Measurements from ENCODE around the gene UNC5C. TPM values are rescaled to one million over a fixed set of nuclear protein-coding genes. Genes with fewer than 3 reads are reported as not detected.

Gene UNC5C
- total RNA-seq, 1 donor from 2014 or later = 0.39 TPM

- no peak overlapping the region for H3K4me3 Mint-ChIP-seq
- H3K4me1 Mint-ChIP-seq = peaks cover 15% of the 10 kb centered on the region
- H3K9me3 Mint-ChIP-seq = no peaks in the 10 kb centered on the region
- H3K9me3 ChIP-seq (ENCODE audit: low read depth) = no peaks in the 10 kb centered on the region
- H3K4me1 ChIP-seq = peaks cover 4% of the 10 kb centered on the region
- no peak overlapping the region for H3K27ac ChIP-seq
- DNase-seq (ENCODE audit: low spot score) = peak; percentile 65
- TF ChIP-seq EZH2phosphoT487 (IDR thresholded peaks at IDR 0.05) (no peak), CTCF (IDR thresholded peaks at IDR 0.05) (peak; percentile 59), EZH2 (IDR thresholded peaks at IDR 0.05) (no peak)
- no peak overlapping the region for H3K27ac Mint-ChIP-seq
- H3K27me3 ChIP-seq = no peaks in the 10 kb centered on the region
- no peaks in the 10 kb centered on the region for H4K20me1 ChIP-seq (ENCODE audit: low read depth)
- peaks cover 3% of the 10 kb centered on the region for H3K27me3 Mint-ChIP-seq (ENCODE audit: insufficient read depth, low read depth)
- H3K36me3 Mint-ChIP-seq = peaks cover 34% of the 10 kb centered on the region
- no peaks in the 10 kb centered on the region for H3K79me2 ChIP-seq (ENCODE audit: low read depth)
- no peak overlapping the region for H3K4me2 ChIP-seq
- H3F3A ChIP-seq (ENCODE audit: low read depth) = no peaks in the 10 kb centered on the region
- no peak overlapping the region for H2AFZ ChIP-seq (replicated peaks)
- H3K4me3 ChIP-seq = no peak overlapping the region
- no peaks in the 10 kb centered on the region for H3K36me3 ChIP-seq
- no peak overlapping the region for H3K9ac ChIP-seq
Observed at GRCh38 chr4:95204873-95205272, 343.9 kb downstream of the UNC5C start.

GRCh38 chr4:95204267-95204844, 344.4 kb downstream of the UNC5C start:
- Histone ChIP-seq H3K9me3 (ENCODE audit: low read depth) (no peaks in the 10 kb centered on the region), H2AFZ (replicated peaks) (peak overlapping the region; percentile 42), H3K9ac (no peak overlapping the region), H3K4me2 (no peak overlapping the region), H4K20me1 (ENCODE audit: low read depth) (no peaks in the 10 kb centered on the region), H3K4me1 (no peaks in the 10 kb centered on the region), H3K4me3 (no peak overlapping the region), H3K79me2 (ENCODE audit: low read depth) (no peaks in the 10 kb centered on the region), H3K36me3 (no peaks in the 10 kb centered on the region), H3K27ac (no peak overlapping the region), H3K27me3 (no peaks in the 10 kb centered on the region), H3F3A (ENCODE audit: low read depth) (no peaks in the 10 kb centered on the region)
- H3K27ac Mint-ChIP-seq = no peak overlapping the region
- no peaks in the 10 kb centered on the region for H3K9me3 Mint-ChIP-seq
- no peak for DNase-seq (ENCODE audit: low spot score)
- peaks cover 32% of the 10 kb centered on the region for H3K36me3 Mint-ChIP-seq
- H3K4me3 Mint-ChIP-seq = no peak overlapping the region
- TF ChIP-seq EZH2 (IDR thresholded peaks at IDR 0.05) = no peak
- TF ChIP-seq EZH2phosphoT487 (IDR thresholded peaks at IDR 0.05) = no peak
- no peak for TF ChIP-seq CTCF (IDR thresholded peaks at IDR 0.05)
- H3K4me1 Mint-ChIP-seq = peaks cover 13% of the 10 kb centered on the region
- peaks cover 3% of the 10 kb centered on the region for H3K27me3 Mint-ChIP-seq (ENCODE audit: insufficient read depth, low read depth)

- H4K20me1 ChIP-seq (ENCODE audit: low read depth) = no peaks in the 10 kb centered on the region
- Mint-ChIP-seq H3K4me1 (peaks cover 16% of the 10 kb centered on the region), H3K27ac (no peak overlapping the region), H3K36me3 (peaks cover 45% of the 10 kb centered on the region), H3K4me3 (no peak overlapping the region), H3K27me3 (ENCODE audit: insufficient read depth, low read depth) (peaks cover 2% of the 10 kb centered on the region), H3K9me3 (no peaks in the 10 kb centered on the region)
- no peaks in the 10 kb centered on the region for H3K36me3 ChIP-seq
- H3K4me2 ChIP-seq = no peak overlapping the region
- no peak overlapping the region for H3K9ac ChIP-seq
- no peaks in the 10 kb centered on the region for H3K27me3 ChIP-seq
- H3K9me3 ChIP-seq (ENCODE audit: low read depth) = no peaks in the 10 kb centered on the region
- no peak for TF ChIP-seq EZH2 (IDR thresholded peaks at IDR 0.05)
- TF ChIP-seq CTCF (IDR thresholded peaks at IDR 0.05) = no peak
- TF ChIP-seq EZH2phosphoT487 (IDR thresholded peaks at IDR 0.05) = no peak
- H3K27ac ChIP-seq = no peak overlapping the region
- no peaks in the 10 kb centered on the region for H3K4me1 ChIP-seq
- H3K79me2 ChIP-seq (ENCODE audit: low read depth) = no peaks in the 10 kb centered on the region
- no peak for DNase-seq (ENCODE audit: low spot score)
- peaks cover 7% of the 10 kb centered on the region for H3F3A ChIP-seq (ENCODE audit: low read depth)
- no peak overlapping the region for H2AFZ ChIP-seq (replicated peaks)
- H3K4me3 ChIP-seq = no peak overlapping the region
Observed at GRCh38 chr4:95198961-95199360, 349.8 kb downstream of the UNC5C start.

Data from neural progenitor cell (in vitro differentiated cells).